ENCODE measurements around the gene RTN4RL1. TPM values are rescaled to one million over a fixed set of nuclear protein-coding genes. Genes with fewer than 3 reads are reported as not detected.

Gene RTN4RL1
- total and polyA plus RNA-seq, 2 of the 4 experiments (the other 2 are of a cell fraction), result under 0.01 to 0.03 TPM

DNA sequence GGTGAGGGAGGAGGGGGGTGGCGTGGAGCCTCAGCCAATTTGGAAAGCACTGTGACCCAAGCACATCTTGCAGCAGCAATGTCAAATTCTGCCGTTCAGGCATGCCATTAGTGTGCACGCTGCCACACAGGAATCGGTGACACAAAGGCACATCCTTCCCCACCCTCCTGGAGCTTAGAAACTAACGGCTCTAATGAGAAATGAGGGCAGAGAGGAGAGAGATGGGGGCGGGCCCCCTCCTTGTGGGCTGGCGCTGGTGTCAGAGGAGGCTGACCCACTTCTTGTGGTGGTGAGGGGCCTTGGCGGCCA is 94.8 kb downstream of the RTN4RL1 start:
- H3K27me3 ChIP-seq (ENCODE audit: control insufficient read depth, insufficient read depth, low read length), result peaks cover 46% of the 10 kb centered on the region
- H3K9me3 ChIP-seq (ENCODE audit: control insufficient read depth, insufficient read depth, low read length), result no peaks in the 10 kb centered on the region
- no peak overlapping the region for H3K14ac ChIP-seq (replicated peaks; ENCODE audit: low read depth, low read length)
- H2BK15ac ChIP-seq (ENCODE audit: low read depth, low read length), result no peak overlapping the region
- H3K4me2 ChIP-seq (ENCODE audit: low read depth, low read length), result no peak overlapping the region
- H3K4me1 ChIP-seq (ENCODE audit: control insufficient read depth, insufficient read depth, low read length), result no peaks in the 10 kb centered on the region; the same call in 1 of the 2 replicates
- WGBS, 2 experiments (ENCODE audit: extremely low coverage in 2 of 2, insufficient read length in 1 of 2), result no CpG with 5 or more reads among the region's 8 CpGs
- H3K9ac ChIP-seq (ENCODE audit: low read depth, low read length), result no peak overlapping the region
- H4K5ac ChIP-seq (ENCODE audit: low read depth, low read length), result no peak overlapping the region
- ATAC-seq (ENCODE audit: low read depth) (no peak), DNase-seq (no peak)
- H3K56ac ChIP-seq (ENCODE audit: extremely low read depth, insufficient read depth, low read length), result no peak overlapping the region
- no peak overlapping the region for H2BK20ac ChIP-seq (ENCODE audit: low read depth, low read length)
- H2BK5ac ChIP-seq (ENCODE audit: low read depth, low read length, poor library complexity, severe bottlenecking), result no peak overlapping the region
- no peaks in the 10 kb centered on the region for H3K9me1 ChIP-seq (ENCODE audit: insufficient read depth, low read length)
- H2AK9ac ChIP-seq (replicated peaks; ENCODE audit: low read depth, low read length, poor library complexity), result no peak overlapping the region
- H3K4me3 ChIP-seq (ENCODE audit: insufficient read depth, low read depth, low read length), result no peak overlapping the region
- intact Hi-C loops (cut with micrococcal nuclease), result no loop called here
- POLR2A ChIA-PET (ENCODE audit: unreplicated experiment), result no interaction called here
- in situ Hi-C loops (cut with MboI; ENCODE audit: low sequenced_read_pairs), result no loop called here
- H3K36me3 ChIP-seq (ENCODE audit: control insufficient read depth, insufficient read depth, low read length), result no peaks in the 10 kb centered on the region
- H2AFZ ChIP-seq (replicated peaks; ENCODE audit: low read length, poor library complexity), result no peak overlapping the region
- H3K79me1 ChIP-seq (ENCODE audit: low read depth in 1 of 2, low read length in 2 of 2), result no peaks in the 10 kb centered on the region
- H2AK5ac ChIP-seq (ENCODE audit: low read depth, low read length), result no peak overlapping the region
- no peak overlapping the region for H3K27ac ChIP-seq (ENCODE audit: insufficient read depth, low read length)
- H4K20me1 ChIP-seq (ENCODE audit: insufficient read depth, low read length), result no peaks in the 10 kb centered on the region
- CTCF ChIA-PET, result no interaction called here
- TF ChIP-seq CHD1 (IDR thresholded peaks at IDR 0.05; ENCODE audit: low read depth, low read length), result no peak
- TF ChIP-seq RAD21 (IDR thresholded peaks at IDR 0.05; ENCODE audit: low read length), result no peak
- no peak for TF ChIP-seq POLR2A (IDR thresholded peaks at IDR 0.05; ENCODE audit: low read depth, low read length)
- no peak for TF ChIP-seq NFE2L2 (IDR thresholded peaks at IDR 0.05; ENCODE audit: low read depth, low read length)
- TF ChIP-seq, protein P1, sequence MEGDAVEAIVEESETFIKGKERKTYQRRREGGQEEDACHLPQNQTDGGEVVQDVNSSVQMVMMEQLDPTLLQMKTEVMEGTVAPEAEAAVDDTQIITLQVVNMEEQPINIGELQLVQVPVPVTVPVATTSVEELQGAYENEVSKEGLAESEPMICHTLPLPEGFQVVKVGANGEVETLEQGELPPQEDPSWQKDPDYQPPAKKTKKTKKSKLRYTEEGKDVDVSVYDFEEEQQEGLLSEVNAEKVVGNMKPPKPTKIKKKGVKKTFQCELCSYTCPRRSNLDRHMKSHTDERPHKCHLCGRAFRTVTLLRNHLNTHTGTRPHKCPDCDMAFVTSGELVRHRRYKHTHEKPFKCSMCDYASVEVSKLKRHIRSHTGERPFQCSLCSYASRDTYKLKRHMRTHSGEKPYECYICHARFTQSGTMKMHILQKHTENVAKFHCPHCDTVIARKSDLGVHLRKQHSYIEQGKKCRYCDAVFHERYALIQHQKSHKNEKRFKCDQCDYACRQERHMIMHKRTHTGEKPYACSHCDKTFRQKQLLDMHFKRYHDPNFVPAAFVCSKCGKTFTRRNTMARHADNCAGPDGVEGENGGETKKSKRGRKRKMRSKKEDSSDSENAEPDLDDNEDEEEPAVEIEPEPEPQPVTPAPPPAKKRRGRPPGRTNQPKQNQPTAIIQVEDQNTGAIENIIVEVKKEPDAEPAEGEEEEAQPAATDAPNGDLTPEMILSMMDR (conservative IDR thresholded peaks at IDR 0.05; ENCODE audit: low read depth, low read length), result no peak
- TF ChIP-seq MXI1 (IDR thresholded peaks at IDR 0.05; ENCODE audit: borderline replicate concordance, low read depth, low read length), result no peak
- H3K4ac ChIP-seq (ENCODE audit: low read depth, low read length), result no peak overlapping the region
- no peak overlapping the region for H4K91ac ChIP-seq (ENCODE audit: insufficient read depth, low read depth, low read length)
- no peak overlapping the region for H3K18ac ChIP-seq (ENCODE audit: low read depth, low read length)
- H4K8ac ChIP-seq (ENCODE audit: low read depth in 2 of 2, low read length in 2 of 2), result no peak overlapping the region
- no peak overlapping the region for H3K23ac ChIP-seq (ENCODE audit: low read depth, low read length)
- BruUV-seq (replicated peaks), result no TSS peak
- H2BK120ac ChIP-seq (ENCODE audit: low read depth, low read length), result no peak overlapping the region
- dilution Hi-C loops (cut with HindIII; ENCODE audit: low sequenced_read_pairs, unreplicated experiment), result no loop called here
